KOPT-K1 (cell line): ENCODE measurements around the gene UQCRC2.
"Not testable (repeated sequence)": the region's sequence is repeated elsewhere in the genome, so short reads cannot be mapped to it uniquely, and the experiment has no call there.

Experiments used
- H3K27ac ChIP-seq: fragments of 200-600 bp; sonication (generic); 2 replicates; pipeline ENCODE4 v1.5.1; 2016; ENCODE audit warnings: antibody characterized with exemption, mild to moderate bottlenecking, low read depth, low read length; ENCODE audit not compliant: poor library complexity, severe bottlenecking
- H3K36me3 ChIP-seq: fragments of 200-600 bp; sonication (generic); 2 replicates; pipeline ENCODE4 v1.5.1; 2017; ENCODE audit warnings: antibody characterized with exemption, mild to moderate bottlenecking, low read length, moderate library complexity; ENCODE audit not compliant: insufficient read depth
- H3K9me3 ChIP-seq: fragments of 200-600 bp; sonication (generic); 2 replicates; pipeline ENCODE4 v1.5.1; 2017; ENCODE audit warnings: antibody characterized with exemption, low read length, mild to moderate bottlenecking; ENCODE audit not compliant: insufficient read depth, poor library complexity, severe bottlenecking

The UQCRC2 gene

DNA sequence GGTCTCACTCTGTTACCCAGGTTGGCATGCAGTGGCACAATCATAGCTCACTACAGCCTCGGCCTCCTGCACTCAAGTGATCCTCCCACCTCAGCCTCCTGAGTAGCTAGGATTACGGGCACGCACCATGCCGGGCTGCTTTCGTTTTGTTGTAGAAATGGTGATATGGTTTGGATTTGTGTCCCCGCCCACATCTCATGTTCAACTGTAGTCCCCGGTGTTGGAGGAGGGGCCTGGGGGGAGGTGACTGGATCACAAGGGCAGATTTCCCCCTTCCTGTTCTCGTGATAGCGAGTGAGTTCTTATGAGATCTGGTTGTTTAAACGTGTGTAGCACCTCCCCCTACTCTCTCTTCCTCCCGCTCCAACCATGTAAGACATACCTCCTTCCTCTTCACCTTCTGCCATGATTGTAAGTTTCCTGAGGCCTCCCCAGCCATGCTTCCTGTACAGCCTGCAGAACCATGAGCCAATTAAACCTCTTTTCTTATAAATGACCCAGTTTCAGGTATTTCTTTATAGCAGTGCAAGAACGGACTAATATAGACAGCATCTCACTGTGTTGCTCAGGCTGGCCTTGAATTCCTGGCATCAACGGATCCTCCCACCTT is 41.8 kb downstream of the UQCRC2 start:
- H3K9me3 ChIP-seq = no peaks in the 10 kb centered on the region
- no peak overlapping the region for H3K27ac ChIP-seq
- no peaks in the 10 kb centered on the region for H3K36me3 ChIP-seq

DNA sequence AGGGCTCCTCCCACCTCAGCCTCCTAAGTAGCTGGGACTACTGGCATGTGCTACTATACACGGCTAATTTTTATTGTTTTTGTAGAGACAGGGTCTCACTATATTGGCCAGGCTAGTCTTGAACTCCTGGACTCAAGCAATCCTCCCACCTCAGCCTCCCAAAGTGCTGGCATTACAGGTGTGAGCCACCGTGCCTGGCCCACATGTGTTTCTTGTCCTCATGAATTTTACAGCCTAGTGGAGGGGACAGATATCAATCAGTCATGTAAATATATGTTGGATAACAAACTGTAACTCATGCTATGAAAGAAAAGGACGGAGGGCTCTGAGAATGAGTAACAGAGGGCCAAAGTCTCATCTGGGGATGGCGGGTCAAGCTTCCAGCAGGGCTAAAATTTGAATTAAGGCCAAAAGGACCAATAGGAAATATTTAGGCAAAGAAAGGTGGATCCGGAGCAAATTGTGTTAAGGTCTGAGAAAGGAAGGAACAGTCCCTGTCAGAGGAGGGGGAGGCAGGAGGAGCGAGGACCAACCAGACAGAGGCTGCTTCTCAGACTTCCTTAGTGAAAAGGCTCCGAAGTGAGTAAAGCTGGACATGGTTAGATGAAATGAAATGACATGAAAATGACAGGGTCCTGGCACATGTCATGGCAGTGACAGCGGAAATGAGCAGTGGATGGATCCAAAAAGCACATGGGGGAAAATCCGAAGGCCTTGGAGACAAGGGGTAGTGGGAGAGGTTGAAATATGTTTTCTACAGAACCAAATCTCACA is 43.9 kb downstream of the UQCRC2 start:
- Histone ChIP-seq H3K36me3 (no peaks in the 10 kb centered on the region), H3K27ac (no peak overlapping the region), H3K9me3 (no peaks in the 10 kb centered on the region)

DNA sequence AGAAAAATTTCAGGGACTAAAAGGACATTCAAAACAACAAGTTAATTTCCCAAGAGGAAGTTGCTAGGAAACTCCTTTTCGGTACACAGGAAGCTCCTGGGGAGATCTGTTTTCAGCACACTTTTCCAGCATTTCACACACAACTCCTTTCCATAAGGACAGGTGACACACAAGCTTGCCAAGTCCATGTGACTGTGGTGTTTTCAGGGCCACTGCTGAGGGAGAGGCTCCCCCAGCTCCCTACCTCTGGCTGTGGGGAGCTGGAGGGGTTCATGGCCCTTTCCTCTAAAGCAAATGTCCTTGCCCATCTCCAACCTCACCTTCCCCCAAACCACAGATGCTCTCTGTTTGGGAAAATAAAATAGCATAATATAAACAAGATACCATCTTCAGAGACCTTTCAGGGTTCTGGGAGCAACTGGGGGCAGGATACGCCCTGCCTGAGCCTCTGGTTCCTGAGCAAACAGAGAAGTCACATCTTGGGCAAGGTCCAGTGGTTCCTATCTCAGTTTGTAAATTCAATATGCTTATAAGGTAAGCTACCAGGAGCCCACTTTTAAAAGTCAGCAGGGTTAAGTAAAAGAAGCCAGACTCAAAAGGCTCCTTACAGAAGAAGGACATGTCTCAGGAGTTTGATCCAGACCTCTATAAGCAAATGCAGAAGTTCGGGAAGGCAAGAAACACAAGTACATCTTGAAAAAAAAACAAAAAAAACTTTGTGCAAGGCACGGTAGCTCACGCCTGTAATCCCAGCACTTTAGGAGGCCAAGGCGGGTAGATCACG is 44.7 kb downstream of the UQCRC2 start:
- H3K27ac ChIP-seq = no peak overlapping the region
- no peaks in the 10 kb centered on the region for H3K9me3 ChIP-seq
- H3K36me3 ChIP-seq = no peaks in the 10 kb centered on the region

DNA sequence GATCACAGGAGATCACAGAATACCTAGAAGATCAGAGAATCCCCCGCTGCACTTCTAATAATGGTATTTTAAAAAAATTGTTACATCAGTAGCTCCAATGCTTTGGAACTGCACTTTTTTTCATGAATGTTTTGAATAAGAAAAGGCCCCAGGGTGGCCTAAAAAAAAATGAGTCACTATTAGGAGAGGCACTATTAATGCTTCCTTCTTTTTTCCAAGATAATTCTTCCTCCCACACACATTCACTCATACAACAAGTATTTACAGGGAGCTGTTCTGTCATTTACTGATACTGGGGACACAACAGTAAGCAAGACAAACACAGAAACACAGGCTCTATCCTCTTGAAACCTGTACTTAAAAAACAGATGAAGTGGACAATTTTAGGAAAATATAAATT is 48.4 kb downstream of the UQCRC2 start:
- Histone ChIP-seq H3K27ac (no peak overlapping the region), H3K36me3 (no peaks in the 10 kb centered on the region), H3K9me3 (no peaks in the 10 kb centered on the region)

DNA sequence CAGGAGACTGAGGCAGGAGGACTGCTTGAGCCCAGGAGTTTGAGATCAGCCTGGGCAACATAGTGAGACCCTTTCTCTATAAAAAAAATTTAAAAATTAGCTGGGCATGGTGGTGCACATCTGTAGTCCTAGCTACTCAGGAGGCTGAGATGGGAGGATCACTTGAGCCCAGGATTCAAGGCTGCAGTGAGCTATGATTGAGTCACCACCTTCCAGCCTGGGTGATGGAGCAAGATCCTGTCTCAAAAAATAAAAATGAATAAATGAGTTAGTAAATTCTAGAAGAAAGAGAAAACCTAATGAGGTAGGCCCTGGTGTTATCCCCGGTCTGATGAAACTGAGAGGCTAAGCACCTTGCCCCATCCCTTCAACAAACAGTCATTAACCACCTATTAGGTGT is 48.9 kb downstream of the UQCRC2 start:
- H3K9me3 ChIP-seq, H3K27ac ChIP-seq, H3K36me3 ChIP-seq: not testable (repeated sequence)

DNA sequence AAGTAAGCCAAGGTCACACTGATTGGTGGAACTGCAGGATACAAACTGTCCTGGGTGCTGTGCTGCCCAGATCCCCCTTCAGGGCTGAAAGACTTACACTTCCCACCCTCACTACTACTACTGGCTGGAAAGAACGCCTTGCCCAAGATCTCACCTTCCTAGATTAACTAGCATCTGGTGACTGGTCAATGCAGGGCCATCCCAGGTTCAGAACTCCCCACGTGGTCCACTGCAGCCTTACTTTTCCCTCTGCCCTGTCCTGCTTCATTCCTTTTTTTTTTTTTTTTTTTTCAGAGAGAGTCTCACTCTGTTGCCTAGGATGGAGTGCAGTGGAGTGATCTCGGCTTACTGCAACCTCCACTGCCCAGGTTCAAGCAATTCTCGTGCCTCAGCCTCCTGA is 50.0 kb downstream of the UQCRC2 start:
- Histone ChIP-seq H3K27ac (no peak overlapping the region), H3K9me3 (no peaks in the 10 kb centered on the region), H3K36me3 (no peaks in the 10 kb centered on the region)

DNA sequence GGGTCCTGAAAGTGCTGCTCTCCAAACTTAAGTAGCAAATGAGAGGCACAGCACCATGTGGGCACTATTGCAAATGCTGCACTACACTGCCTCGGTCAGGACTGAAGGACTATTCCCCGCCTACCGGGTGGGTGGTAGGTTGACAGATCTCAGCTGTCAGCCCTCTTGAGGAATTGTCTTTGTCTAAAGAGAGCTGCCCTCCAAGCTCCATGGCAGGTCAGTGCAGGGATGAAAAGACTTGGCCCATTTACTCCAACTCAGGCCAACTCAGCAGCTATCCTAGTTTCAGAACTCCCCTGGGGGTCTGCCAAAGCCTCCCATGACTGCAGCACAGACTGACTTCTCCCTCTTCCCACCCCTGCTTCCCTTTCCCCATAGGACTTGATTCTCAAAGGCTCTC is 51.2 kb downstream of the UQCRC2 start:
- H3K9me3 ChIP-seq = no peaks in the 10 kb centered on the region
- no peak overlapping the region for H3K27ac ChIP-seq
- no peaks in the 10 kb centered on the region for H3K36me3 ChIP-seq

DNA sequence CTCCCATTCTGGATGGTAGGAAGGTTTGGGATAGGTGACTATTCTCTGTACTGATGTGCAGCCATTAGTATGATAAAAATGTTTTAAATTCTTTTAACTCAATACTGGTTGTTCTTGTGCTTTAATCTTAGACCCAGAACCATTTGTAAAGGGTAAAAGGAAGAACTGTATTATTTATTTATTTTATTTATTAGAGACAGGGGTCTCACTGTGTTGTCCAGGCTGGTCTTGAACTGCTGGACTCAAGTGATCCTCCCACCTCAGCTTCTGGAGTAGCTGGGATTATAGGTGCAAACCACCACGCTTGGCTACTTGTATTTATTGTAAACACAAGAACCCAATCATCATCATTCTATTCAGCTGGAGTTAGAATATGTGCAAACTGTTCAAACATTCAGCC is 52.6 kb downstream of the UQCRC2 start:
- H3K27ac ChIP-seq = no peak overlapping the region
- H3K9me3 ChIP-seq = no peaks in the 10 kb centered on the region

DNA sequence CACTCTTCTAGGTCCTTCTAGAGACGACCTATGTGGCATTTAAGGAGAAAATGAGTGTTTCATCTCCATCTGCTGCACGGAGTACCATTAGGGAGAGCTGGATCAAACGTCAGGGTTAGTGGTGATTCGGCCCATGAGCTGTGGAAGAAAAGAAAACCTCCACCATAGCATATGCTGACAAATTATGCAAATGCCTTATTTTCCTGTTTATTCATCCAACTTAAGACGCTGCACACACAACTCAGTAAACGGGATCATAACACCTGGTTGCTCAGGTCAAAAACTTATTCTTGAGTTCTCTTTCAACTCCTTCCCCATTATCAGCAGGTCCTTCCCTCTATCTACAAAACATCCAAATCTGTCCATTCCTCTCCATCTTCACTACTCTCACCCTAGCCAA is 53.5 kb downstream of the UQCRC2 start:
- Histone ChIP-seq H3K36me3 (no peaks in the 10 kb centered on the region), H3K27ac (no peak overlapping the region), H3K9me3 (no peaks in the 10 kb centered on the region)

More for the DNA sequence above, 52.6 kb downstream of the UQCRC2 start:
- H3K36me3 ChIP-seq = no peaks in the 10 kb centered on the region

DNA sequence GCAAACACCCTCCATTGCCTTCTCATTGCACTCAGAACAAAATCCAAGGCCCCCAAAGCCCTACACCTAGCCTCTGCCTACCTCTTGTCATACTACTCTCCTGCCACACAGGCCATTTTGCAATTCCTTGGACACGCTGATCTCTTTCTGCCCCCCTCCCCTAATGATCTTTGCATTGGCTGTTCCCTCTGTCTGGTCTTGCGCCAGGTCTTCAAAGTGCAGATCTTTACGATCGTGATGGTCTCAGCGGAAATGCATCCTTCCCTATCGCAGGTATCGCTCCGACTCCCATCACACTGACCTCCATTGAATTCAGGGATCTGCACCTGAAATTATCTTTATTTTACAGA is 54.0 kb downstream of the UQCRC2 start:
- peak overlapping the region; percentile 64 for H3K27ac ChIP-seq

DNA sequence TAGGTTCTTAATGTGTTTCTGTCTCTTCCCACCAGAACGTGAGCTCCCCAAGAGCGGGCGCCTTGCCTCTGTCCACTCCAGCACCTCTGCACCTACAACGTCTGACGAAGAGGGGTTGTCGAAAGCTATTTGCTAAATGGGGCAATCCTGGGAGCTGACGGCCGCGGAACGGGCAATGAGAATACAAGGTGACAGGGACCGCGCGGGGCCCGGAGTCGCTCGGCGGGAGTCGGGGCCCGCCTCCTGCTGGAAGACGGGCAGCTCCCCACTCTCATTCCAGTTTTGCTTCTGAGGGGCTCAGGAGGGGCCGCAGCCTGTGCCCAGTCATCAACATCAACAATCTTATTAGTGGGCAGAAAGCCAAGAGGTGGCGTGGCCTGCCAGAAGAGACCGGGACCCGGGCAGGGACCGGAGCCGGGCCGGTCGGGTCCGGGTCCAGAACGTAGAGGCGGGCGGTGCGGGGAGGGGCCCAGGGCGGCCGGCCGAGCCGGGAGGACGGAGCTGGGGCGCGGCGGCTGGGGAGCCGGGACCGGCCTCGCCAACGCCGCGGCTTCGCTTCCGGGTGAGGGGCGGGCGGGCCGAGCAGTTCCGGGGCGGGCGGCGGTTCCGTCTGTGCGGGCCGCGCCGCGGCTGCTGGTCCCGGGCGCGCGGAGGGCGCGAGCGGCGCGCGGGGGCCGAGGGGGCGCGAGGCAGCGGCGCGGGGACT is 54.5 kb downstream of the UQCRC2 start, which contains the start of gene MOSMO:
TSS of gene MOSMO (plus strand) at position 603 of the 706 bp plus-strand sequence. CDS start 191 bp downstream, outside the sequence.
- Histone ChIP-seq H3K36me3 (no peaks in the 10 kb centered on the region), H3K9me3 (no peaks in the 10 kb centered on the region), H3K27ac (peak within 1 kb of the TSS; percentile 64)

More for the DNA sequence above, 54.0 kb downstream of the UQCRC2 start:
- H3K36me3 ChIP-seq = no peaks in the 10 kb centered on the region
- H3K9me3 ChIP-seq = no peaks in the 10 kb centered on the region

DNA sequence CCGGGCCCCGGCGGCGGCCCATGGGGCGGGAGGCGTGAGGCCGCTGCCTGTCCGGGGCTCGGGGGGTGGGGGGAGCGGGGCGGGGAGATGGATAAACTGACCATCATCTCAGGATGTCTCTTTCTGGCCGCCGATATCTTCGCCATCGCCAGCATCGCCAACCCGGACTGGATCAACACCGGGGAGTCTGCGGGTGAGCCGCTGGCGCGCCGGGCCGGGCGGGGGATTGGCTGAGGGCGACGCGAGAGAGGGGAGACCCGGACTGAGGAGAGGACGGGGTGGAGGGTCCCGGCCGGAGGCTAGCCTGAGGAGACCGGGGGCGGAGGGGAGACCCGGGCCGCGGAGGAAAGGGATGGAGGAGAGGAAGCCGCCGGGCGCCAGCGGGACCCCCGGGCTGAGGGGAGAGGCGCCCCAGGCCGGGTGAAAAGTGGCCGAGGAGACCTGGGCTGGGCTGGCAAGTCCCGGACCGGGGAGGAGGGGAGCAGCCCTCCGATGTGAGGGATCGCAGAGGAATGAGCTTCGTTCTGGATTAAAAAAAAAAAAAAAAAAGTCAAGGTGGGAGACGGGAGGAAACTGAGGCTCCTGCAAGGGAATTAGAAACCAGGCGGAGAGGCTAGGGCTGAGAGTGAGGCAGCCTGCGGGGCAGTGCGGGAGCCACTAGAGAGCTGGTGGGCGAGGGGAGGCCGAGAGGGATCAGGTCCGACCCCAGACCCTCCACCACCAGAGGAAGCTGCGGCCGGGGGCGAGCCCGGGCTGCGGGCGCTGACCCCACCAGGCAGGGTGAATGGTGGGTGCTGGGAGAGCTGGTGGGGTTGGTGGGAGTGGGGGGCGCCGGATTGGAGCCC is 55.3 kb downstream of the UQCRC2 start:
- H3K9me3 ChIP-seq = no peaks in the 10 kb centered on the region
- H3K36me3 ChIP-seq = no peaks in the 10 kb centered on the region
- peak overlapping the region; percentile 64 for H3K27ac ChIP-seq

DNA sequence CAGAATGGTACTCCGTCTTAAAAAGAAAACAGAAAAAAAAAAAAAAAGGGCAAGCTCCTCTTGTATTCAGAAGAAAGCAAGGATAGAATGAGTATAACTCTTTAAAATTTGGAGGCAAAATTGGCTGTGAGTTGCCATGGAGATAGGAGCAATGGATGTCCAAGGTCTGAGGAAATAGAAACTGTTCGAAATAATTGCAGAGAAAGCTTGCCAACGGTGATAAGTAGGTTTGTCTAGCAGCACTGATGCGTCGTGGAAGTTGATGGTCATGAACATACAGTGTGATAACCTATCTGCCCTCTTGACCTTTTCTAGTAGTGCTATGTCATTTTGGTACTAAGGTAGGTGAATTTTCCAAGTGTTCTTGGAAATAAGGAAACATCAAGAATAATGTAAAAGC is 57.7 kb downstream of the UQCRC2 start:
- Histone ChIP-seq H3K36me3 (no peaks in the 10 kb centered on the region), H3K27ac (no peak overlapping the region), H3K9me3 (no peaks in the 10 kb centered on the region)

DNA sequence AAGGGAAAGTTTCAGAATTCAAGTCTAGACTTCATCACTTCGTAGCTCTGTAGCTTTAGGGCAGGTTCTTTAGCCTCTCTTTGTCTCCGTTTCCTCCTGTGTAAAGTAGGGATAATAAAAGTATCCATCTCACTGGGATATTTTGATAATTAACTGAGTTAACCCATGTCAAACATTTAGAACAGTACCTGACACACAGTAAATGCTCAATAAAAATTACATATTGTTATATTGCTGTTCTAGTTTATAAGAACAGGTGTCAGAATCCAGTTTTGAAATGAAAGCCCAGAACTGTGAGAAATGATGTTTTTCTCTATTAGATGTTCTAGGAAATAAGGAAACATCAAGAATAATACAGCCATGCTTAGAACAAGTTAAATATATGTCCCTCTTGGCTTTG is 59.1 kb downstream of the UQCRC2 start:
- no peak overlapping the region for H3K27ac ChIP-seq
- no peaks in the 10 kb centered on the region for H3K9me3 ChIP-seq
- no peaks in the 10 kb centered on the region for H3K36me3 ChIP-seq
